Body of pancreas (tissue), 4 donors: Measurements from ENCODE around the gene DACH1. TPM values are rescaled to one million over a fixed set of nuclear protein-coding genes. Genes with fewer than 3 reads are reported as not detected.

Source experiments
- ATAC-seq: fragments of 150-250 bp; one replicate; pipeline ENCODE4 v1.9.1; 2016
- DNase-seq, 4 donors: peaks; one replicate each; pipeline ENCODE4 v3.0.0-alpha.2; 2019
- H3K27ac ChIP-seq, 4 donors: fragments of 200-600 bp; sonication (generic); 1 replicate in 3 of 4; 2 replicates in 1 of 4; pipeline versions ENCODE4 v1.5.1 to v1.6.1; 2016 to 2019; ENCODE audit warnings: mild to moderate bottlenecking in 1 of 4, mixed read lengths in 1 of 4, moderate library complexity in 1 of 4
- H3K27me3 ChIP-seq, 2 donors: fragments of 200-600 bp; sonication (generic); one replicate each; pipeline ENCODE4 v1.6.0; 2016; ENCODE audit warnings: mild to moderate bottlenecking in 1 of 2
- H3K36me3 ChIP-seq, 2 donors: fragments of 200-600 bp; sonication (generic); replicated peaks in 1 of 2; 2 replicates each; pipeline ENCODE4 v1.5.1; 2016; ENCODE audit warnings: low read depth in 2 of 2; ENCODE audit not compliant: insufficient read depth in 1 of 2
- H3K4me1 ChIP-seq: fragments of 200-600 bp; sonication (generic); one replicate; pipeline ENCODE4 v1.6.0; 2016
- H3K4me3 ChIP-seq, 2 donors: fragments of 200-600 bp; sonication (generic); 1 replicate in 1 of 2; 2 replicates in 1 of 2; pipeline ENCODE4 v1.5.1; 2016 to 2019
- H3K9me3 ChIP-seq, 3 donors: fragments of 200-600 bp; sonication (generic); 1 replicate in 2 of 3; 2 replicates in 1 of 3; pipeline ENCODE4 v1.5.1; 2016
- POLR2A ChIP-seq, 3 donors: fragments of 450-650 bp; IDR thresholded peaks; one replicate each; pipeline ENCODE4 v1.6.1; 2016; ENCODE audit warnings: antibody characterized with exemption in 3 of 3, mild to moderate bottlenecking in 2 of 3
- WGBS, 2 donors: methylation state at CpG; one replicate each; pipeline ENCODE4 v1.1.5; 2017; 5-methylcytosine and 5-hydroxymethylcytosine counted together
- intact Hi-C: fragments of 100-400 bp; cut with DNase I; formaldehyde crosslinking; loops from one replicate; pipeline ENCODE4 v1.15.1; 2023
- total RNA-seq, 2 donors: library from RNA; depleted of rRNA; stranded (reverse); fragments of >200 nt; gene quantifications; one replicate each; pipeline ENCODE4 v1.1.0, GENCODE V29; 2016
- TF ChIP-seq, protein P1 (sequence below), 7 experiments: fragments of 450-650 bp in 4 of 7; fragments of 200-600 bp in 3 of 7; sonication (generic) in 3 of 7; IDR thresholded peaks; one replicate each; pipeline ENCODE4 v1.5.1; 2016 to 2019; ENCODE audit warnings: antibody characterized with exemption in 7 of 7

The DACH1 gene
- total RNA-seq, 2 donors from 2014 or later, result 2.9 to 3.3 TPM

DNA sequence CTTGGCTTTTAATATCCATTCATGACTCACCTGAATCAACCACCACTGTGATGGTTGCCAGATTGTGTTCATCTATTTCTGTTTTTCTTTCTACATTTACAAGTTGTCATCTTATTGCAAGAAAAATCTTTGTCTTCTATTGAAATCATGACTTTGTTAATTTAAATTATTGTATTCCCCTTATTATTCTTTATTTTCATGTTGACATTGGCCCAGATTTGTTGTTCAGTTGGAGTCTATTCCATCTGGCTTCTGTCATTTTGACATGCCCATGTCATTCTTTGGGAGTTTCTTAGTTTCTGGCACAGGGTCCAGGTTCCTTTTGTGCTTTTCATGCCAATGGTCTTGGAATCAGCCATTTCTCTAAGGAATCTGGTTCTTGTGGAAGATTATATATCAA, 19.9 kb upstream of the DACH1 start:
- DNase-seq (no peak), ATAC-seq (no peak)
- intact Hi-C loops, result no loop called here

DNA sequence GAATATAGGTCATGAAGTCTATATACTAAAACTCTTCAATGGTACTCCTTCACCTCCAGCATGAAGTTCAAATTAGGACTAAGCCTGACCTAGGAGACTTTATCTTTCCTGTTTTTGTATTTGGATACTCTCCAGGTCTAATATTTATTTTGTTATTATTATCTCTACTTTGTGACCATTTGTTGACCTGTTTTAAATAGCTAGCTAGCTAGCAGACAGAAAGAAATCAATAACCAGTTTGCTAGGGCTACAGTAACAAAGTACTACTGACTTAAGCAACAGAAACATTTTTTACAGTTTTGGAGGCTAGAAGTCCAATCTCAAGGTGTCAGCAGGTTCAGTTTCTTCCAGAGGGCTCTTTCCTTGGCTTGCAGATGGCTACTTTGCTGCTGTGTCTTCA, 15.1 kb upstream of the DACH1 start:
- DNase-seq (no peak), ATAC-seq (no peak)
- no peak for TF ChIP-seq POLR2A (IDR thresholded peaks at IDR 0.05)
- TF ChIP-seq, protein P1, sequence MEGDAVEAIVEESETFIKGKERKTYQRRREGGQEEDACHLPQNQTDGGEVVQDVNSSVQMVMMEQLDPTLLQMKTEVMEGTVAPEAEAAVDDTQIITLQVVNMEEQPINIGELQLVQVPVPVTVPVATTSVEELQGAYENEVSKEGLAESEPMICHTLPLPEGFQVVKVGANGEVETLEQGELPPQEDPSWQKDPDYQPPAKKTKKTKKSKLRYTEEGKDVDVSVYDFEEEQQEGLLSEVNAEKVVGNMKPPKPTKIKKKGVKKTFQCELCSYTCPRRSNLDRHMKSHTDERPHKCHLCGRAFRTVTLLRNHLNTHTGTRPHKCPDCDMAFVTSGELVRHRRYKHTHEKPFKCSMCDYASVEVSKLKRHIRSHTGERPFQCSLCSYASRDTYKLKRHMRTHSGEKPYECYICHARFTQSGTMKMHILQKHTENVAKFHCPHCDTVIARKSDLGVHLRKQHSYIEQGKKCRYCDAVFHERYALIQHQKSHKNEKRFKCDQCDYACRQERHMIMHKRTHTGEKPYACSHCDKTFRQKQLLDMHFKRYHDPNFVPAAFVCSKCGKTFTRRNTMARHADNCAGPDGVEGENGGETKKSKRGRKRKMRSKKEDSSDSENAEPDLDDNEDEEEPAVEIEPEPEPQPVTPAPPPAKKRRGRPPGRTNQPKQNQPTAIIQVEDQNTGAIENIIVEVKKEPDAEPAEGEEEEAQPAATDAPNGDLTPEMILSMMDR (IDR thresholded peaks at IDR 0.05), result no peak
- H3K27ac ChIP-seq, result no peak overlapping the region
- H3K36me3 ChIP-seq, result no peaks in the 10 kb centered on the region
- intact Hi-C loops, result no loop called here
- no peaks in the 10 kb centered on the region for H3K9me3 ChIP-seq
- no peak overlapping the region for H3K4me3 ChIP-seq
- H3K27me3 ChIP-seq, result no peaks in the 10 kb centered on the region
- peaks cover 8% of the 10 kb centered on the region for H3K4me1 ChIP-seq

More for the DNA sequence above, 19.9 kb upstream of the DACH1 start:
- H3K27me3 ChIP-seq, result no peaks in the 10 kb centered on the region
- TF ChIP-seq, protein P1 (IDR thresholded peaks at IDR 0.05), result no peak
- TF ChIP-seq POLR2A (IDR thresholded peaks at IDR 0.05), result no peak
- no peak overlapping the region for H3K27ac ChIP-seq
- no peaks in the 10 kb centered on the region for H3K4me1 ChIP-seq
- H3K36me3 ChIP-seq, result no peaks in the 10 kb centered on the region
- H3K9me3 ChIP-seq, result no peaks in the 10 kb centered on the region
- H3K4me3 ChIP-seq, result no peak overlapping the region

DNA sequence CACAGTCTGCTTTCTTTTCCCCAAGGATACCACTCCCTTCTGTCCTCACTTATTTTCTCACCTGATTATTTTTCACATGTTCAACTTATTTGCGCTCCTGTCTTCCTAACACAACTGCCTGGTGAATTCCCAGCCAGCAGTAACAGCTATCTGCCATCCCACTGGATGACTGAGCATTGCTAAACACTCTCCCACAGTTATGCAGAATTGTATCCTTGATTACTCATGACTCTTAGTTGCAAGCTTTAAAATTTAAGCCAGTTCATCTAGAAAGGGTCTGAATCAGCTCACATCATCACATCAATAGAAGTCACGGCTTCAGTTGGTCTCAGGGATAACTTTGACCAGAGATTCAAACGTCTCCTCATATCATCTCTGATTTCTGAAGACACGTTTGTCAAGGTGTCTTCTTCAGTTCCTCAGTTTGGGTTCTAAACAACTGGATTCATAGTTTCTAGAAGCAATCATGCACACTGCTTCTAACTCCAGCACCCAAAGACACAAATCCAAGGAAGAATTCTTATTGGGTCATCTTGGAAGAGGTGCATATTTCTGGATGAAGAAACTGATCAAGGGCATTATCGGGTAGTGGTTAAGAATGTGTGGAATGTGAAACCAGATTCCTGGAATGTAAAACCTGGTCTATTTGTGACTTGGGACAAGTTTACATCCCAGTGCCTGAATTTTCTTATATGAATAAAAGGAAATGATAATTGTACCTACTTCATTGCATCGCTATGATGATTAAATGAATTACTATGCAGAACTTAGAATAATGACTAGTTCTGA, 13.9 kb upstream of the DACH1 start:
- no peak for ATAC-seq
- no peak for DNase-seq
- Histone ChIP-seq H3K27me3 (no peaks in the 10 kb centered on the region), H3K9me3 (no peaks in the 10 kb centered on the region), H3K4me1 (peaks cover 8% of the 10 kb centered on the region), H3K4me3 (no peak overlapping the region), H3K27ac (no peak overlapping the region), H3K36me3 (no peaks in the 10 kb centered on the region)
- TF ChIP-seq, protein P1 (IDR thresholded peaks at IDR 0.05), result no peak
- no peak for TF ChIP-seq POLR2A (IDR thresholded peaks at IDR 0.05)
- intact Hi-C loops, result no loop called here
- 67 to 72% methylated on average over 6 of the region's 6 CpGs for WGBS, 2 donors

- H3K27me3 ChIP-seq, result no peaks in the 10 kb centered on the region
- no peaks in the 10 kb centered on the region for H3K9me3 ChIP-seq
- ATAC-seq (no peak), DNase-seq (no peak)
- peaks cover 8% of the 10 kb centered on the region for H3K4me1 ChIP-seq
- WGBS, 2 donors, result 54 to 55% methylated on average over 6 of the region's 6 CpGs
- TF ChIP-seq, protein P1 (IDR thresholded peaks at IDR 0.05), result no peak
- TF ChIP-seq POLR2A (IDR thresholded peaks at IDR 0.05), result no peak
- no peak overlapping the region for H3K27ac ChIP-seq
- H3K4me3 ChIP-seq, result no peak overlapping the region
- H3K36me3 ChIP-seq, result no peaks in the 10 kb centered on the region
- intact Hi-C loops, result no loop called here
Measured at GRCh38 chr13:71879808-71880344, 12.9 kb upstream of the DACH1 start.

GRCh38 chr13:71879129-71879535, 12.1 kb upstream of the DACH1 start:
- Histone ChIP-seq H3K4me1 (peaks cover 8% of the 10 kb centered on the region), H3K36me3 (no peaks in the 10 kb centered on the region), H3K4me3 (no peak overlapping the region), H3K9me3 (no peaks in the 10 kb centered on the region), H3K27me3 (no peaks in the 10 kb centered on the region), H3K27ac (peak overlapping the region in 1 of 4 donors; percentile 48)
- intact Hi-C loops, result no loop called here
- TF ChIP-seq, protein P1 (IDR thresholded peaks at IDR 0.05), result peak; percentile 29 to 70 (median 61)
- no peak for TF ChIP-seq POLR2A (IDR thresholded peaks at IDR 0.05)
- WGBS, 2 donors, result 1 to 3% methylated on average over 3 of the region's 3 CpGs
- peak in 3 of 4 donors; percentile 18 to 47 (median 20) for DNase-seq
- ATAC-seq, result peak; percentile 88
